Right atrium auricular region (tissue), 2 donors: ENCODE measurements around the gene IL21R. TPM values are rescaled to one million over a fixed set of nuclear protein-coding genes. Genes with fewer than 3 reads are reported as not detected.
A peak's percentile ranks its signal among the peaks of the same experiment; 100 is the strongest.
"Not testable (repeated sequence)": the region's sequence is repeated elsewhere in the genome, so short reads cannot be mapped to it uniquely, and the experiment has no call there.

Experiments used
- DNase-seq: peaks from one replicate; pipeline ENCODE4 v3.0.0-alpha.2; 2019; ENCODE audit warnings: low spot score
- H3K27ac ChIP-seq, 2 donors: fragments of 200-600 bp; sonication (generic); 1 replicate in 1 of 2; 2 replicates in 1 of 2; pipeline ENCODE4 v1.5.1; 2016 to 2019
- H3K27me3 ChIP-seq, 2 donors: fragments of 200-600 bp; sonication (generic); one replicate each; pipeline versions ENCODE4 v1.5.1 to v1.6.0; 2017 to 2019
- H3K36me3 ChIP-seq: fragments of 200-600 bp; sonication (generic); one replicate; pipeline ENCODE4 v1.5.1; 2016
- H3K4me1 ChIP-seq, 2 donors: fragments of 200-600 bp; sonication (generic); one replicate each; pipeline versions ENCODE4 v1.5.1 to v1.6.0; 2017 to 2019
- H3K4me3 ChIP-seq, 2 donors: fragments of 200-600 bp; sonication (generic); 1 replicate in 1 of 2; 2 replicates in 1 of 2; pipeline ENCODE4 v1.5.1; 2017 to 2019; ENCODE audit warnings: mild to moderate bottlenecking in 1 of 2, moderate library complexity in 1 of 2
- H3K9me3 ChIP-seq, 2 donors: fragments of 200-600 bp; sonication (generic); one replicate each; pipeline ENCODE4 v1.5.1; 2019
- total RNA-seq, 2 donors: library from RNA; depleted of rRNA; stranded (reverse); fragments of >200 nt; gene quantifications; one replicate each; pipeline ENCODE4 v1.1.0, GENCODE V29; 2016
- TF ChIP-seq, protein P1 (sequence below), 2 donors: fragments of 200-600 bp; sonication (generic); IDR thresholded peaks; one replicate each; pipeline ENCODE4 v1.5.1; 2019; ENCODE audit warnings: antibody characterized with exemption in 2 of 2

The IL21R gene
- total RNA-seq, 2 donors from 2014 or later: 0.07 to 1.3 TPM

DNA sequence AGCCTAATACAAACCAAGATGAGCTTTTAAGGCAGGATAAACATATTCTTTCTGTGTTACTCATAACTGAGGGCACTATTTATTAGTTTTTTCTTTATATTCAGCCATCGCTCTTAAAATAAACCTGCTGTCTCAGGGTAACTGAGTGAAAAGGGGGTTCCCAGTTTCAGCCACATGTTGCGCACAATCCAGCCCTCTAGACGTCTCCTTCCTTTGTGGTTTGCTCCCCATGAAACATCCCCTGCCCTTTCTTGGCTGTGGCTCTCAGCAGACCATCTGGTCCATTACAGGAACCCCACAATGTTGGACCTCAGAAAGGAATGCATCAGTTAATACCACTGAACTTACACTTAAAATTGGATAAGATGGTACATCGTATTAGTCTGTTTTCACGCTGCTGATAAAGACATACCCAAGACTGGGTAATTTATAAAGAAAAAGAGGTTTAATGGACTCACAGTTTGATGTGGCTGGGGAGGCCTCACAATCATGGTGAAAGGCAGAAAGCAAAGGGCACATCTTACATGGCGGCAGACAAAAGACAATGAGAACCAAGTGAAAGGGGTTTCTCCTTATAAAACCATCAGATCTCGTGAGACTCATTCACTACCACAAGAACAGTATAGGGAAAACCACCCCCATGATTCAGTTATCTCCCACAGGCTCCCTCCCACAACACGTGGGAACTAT is 12.6 kb upstream of the IL21R start:
- H3K27ac ChIP-seq: no peak overlapping the region

DNA sequence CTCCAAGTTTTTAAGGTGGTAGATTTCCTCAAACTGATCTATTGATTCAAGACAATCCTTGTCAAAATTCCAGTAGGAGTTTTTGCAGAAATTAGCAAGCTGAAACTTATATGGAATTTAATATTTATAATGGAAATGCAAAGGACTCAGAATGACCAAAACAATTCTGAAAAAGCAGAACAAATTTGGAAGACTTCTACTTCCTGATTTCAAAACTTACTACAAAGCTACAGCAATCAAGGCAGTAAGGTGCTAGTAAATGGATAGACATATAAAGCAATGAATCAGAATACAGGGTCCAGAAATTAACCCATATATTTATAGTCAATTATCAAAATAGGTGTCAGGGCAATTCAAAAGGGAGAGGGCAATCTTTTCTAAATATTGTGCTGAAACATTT is 11.8 kb upstream of the IL21R start:
- no peaks in the 10 kb centered on the region for H3K27me3 ChIP-seq
- H3K9me3 ChIP-seq: peaks cover 3 to 22% of the 10 kb centered on the region in 2 donors
- TF ChIP-seq, protein P1, sequence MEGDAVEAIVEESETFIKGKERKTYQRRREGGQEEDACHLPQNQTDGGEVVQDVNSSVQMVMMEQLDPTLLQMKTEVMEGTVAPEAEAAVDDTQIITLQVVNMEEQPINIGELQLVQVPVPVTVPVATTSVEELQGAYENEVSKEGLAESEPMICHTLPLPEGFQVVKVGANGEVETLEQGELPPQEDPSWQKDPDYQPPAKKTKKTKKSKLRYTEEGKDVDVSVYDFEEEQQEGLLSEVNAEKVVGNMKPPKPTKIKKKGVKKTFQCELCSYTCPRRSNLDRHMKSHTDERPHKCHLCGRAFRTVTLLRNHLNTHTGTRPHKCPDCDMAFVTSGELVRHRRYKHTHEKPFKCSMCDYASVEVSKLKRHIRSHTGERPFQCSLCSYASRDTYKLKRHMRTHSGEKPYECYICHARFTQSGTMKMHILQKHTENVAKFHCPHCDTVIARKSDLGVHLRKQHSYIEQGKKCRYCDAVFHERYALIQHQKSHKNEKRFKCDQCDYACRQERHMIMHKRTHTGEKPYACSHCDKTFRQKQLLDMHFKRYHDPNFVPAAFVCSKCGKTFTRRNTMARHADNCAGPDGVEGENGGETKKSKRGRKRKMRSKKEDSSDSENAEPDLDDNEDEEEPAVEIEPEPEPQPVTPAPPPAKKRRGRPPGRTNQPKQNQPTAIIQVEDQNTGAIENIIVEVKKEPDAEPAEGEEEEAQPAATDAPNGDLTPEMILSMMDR (IDR thresholded peaks at IDR 0.05): no peak
- no peak for DNase-seq
- H3K4me3 ChIP-seq: no peak overlapping the region
- H3K27ac ChIP-seq: no peak overlapping the region
- no peaks in the 10 kb centered on the region for H3K36me3 ChIP-seq
- H3K4me1 ChIP-seq: no peaks in the 10 kb centered on the region

More for the DNA sequence above, 12.6 kb upstream of the IL21R start:
- Histone ChIP-seq H3K9me3 (peaks cover 3 to 28% of the 10 kb centered on the region in 2 donors), H3K36me3 (no peaks in the 10 kb centered on the region), H3K4me1 (no peaks in the 10 kb centered on the region), H3K27me3 (no peaks in the 10 kb centered on the region), H3K4me3 (no peak overlapping the region)
- DNase-seq: peak; percentile 44
- TF ChIP-seq, protein P1 (IDR thresholded peaks at IDR 0.05): no peak

DNA sequence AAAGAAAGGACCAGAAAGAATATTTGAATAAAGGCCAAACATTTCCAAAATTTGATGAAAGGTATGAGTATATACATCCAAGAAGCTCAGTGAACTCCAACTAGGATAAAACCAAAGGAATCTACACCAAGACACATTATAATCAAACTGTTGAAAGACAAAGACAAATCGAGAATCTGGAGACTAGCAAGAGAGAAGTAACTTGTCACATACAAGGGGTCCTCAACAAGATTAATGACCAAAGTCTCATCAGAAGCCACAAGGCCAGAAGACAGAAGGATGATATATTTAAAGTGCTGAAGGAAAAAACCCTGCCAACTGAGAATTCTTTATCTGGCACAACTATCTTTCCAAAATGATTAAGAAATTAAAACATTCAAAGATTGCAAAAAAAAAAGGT is 9.3 kb upstream of the IL21R start:
- Histone ChIP-seq H3K4me1 (no peaks in the 10 kb centered on the region), H3K4me3 (no peak overlapping the region), H3K27me3 (no peaks in the 10 kb centered on the region), H3K27ac (no peak overlapping the region), H3K36me3 (no peaks in the 10 kb centered on the region), H3K9me3 (peaks cover 3 to 27% of the 10 kb centered on the region in 2 donors)
- TF ChIP-seq, protein P1 (IDR thresholded peaks at IDR 0.05): no peak
- no peak for DNase-seq

DNA sequence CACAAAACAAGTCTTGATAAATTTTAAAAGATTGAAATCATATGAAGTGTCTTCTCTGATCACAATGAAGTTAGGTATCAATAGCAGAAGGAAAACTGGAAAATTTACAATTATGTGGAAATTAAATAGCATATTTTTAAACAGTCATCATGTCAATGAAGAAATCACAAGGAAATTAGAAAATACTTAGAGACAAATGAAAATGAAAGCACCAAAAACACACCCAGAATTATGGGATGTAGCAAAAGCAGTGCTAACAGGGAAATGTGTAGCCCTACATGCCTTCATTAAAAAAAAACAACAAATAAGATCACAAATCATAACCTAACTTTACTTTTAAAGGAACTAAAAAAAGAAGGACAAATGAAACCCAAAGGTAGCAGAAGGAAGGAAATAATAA is 7.5 kb upstream of the IL21R start:
- H3K27me3 ChIP-seq: no peaks in the 10 kb centered on the region
- no peaks in the 10 kb centered on the region for H3K4me1 ChIP-seq
- no peak overlapping the region for H3K4me3 ChIP-seq
- TF ChIP-seq, protein P1 (IDR thresholded peaks at IDR 0.05): no peak
- H3K9me3 ChIP-seq: peaks cover 3 to 27% of the 10 kb centered on the region in 2 donors
- H3K27ac ChIP-seq: no peak overlapping the region
- H3K36me3 ChIP-seq: no peaks in the 10 kb centered on the region
- no peak for DNase-seq

DNA sequence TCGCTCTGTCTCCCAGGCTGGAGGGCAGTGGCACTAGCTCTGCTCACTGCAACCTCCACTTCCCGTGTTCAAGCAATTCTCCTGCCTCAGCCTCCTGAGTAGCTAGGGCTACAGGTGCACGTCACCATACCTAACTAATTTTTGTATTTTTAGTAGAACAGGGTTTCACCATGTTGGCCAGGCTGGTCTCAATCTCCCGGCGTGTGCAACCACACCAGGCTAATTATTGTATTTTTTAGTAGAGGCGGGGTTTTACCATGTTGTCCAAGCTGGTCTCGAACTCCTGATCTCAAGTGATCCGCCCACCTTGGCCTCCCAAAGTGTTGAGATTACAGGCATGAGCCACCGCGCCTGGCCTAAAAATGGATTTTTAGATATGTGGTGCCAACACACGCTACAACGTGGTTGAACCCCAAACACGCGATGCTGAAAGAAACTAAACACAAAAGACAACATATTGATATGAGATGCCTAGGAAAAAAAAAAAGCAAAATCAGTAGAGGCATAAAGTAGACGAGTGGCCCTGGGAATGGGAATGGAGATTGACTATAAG is 3.6 kb upstream of the IL21R start:
- H3K4me3 ChIP-seq, H3K36me3 ChIP-seq, H3K27ac ChIP-seq, H3K27me3 ChIP-seq: not testable (repeated sequence)
- Histone ChIP-seq H3K9me3 (peaks cover 0 to 11% of the 10 kb centered on the region in 2 donors), H3K4me1 (peaks cover 0 to 22% of the 10 kb centered on the region in 2 donors)
- DNase-seq: peak; percentile 26

DNA sequence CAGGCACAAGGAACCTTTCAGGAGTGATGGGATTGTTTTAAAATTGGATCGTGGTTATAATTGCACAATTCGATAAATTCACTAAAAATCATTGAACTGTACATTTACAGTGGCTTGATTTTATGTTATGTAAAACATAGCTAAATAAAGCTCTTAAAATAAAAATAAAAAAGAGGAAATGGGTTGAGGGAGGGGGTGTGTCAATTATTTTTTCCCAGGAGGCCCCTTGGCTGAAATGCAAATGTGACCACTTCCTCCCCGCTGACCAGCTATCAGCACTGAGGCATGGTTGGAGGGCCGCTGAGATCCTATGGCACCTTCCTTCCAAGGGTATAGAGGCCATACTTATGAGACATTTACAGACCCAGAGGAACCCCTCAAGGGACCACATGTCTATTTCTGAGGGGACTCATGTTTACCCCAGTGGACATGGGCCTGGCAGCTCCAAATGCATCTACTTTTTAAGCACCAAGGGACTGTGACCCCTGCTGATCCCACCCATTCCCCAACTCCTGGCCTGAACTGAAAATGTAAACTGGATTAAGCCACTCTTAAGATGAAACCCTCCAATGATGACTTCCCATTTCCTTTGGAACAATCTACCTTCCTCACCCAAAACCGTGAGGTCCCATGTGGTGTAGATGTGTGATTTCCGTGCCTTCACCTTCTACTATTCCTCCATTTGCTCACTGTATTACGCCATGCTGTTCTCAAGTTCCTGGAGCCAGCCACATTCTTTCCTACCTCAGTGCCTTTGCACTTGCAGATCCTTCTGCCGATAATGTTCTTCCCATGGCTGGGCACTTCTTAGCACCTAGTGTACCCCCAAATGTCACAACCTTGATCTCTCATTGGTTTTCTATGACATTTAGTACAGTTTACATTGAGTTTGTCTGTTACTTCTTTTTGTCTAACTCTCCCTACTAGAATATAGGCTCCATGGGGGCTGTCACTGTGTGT is 2.8 kb upstream of the IL21R start:
- Histone ChIP-seq H3K27ac (no peak overlapping the region), H3K27me3 (no peaks in the 10 kb centered on the region)
- TF ChIP-seq, protein P1 (IDR thresholded peaks at IDR 0.05): no peak

More for the DNA sequence above, 2.8 kb upstream of the IL21R start:
- no peaks in the 10 kb centered on the region for H3K36me3 ChIP-seq
- peak; percentile 53 for DNase-seq
- H3K9me3 ChIP-seq: peaks cover 0 to 11% of the 10 kb centered on the region in 2 donors
- no peak overlapping the region for H3K4me3 ChIP-seq
- peaks cover 0 to 22% of the 10 kb centered on the region in 2 donors for H3K4me1 ChIP-seq
